ENCODE data around the gene SNX13.

DNA sequence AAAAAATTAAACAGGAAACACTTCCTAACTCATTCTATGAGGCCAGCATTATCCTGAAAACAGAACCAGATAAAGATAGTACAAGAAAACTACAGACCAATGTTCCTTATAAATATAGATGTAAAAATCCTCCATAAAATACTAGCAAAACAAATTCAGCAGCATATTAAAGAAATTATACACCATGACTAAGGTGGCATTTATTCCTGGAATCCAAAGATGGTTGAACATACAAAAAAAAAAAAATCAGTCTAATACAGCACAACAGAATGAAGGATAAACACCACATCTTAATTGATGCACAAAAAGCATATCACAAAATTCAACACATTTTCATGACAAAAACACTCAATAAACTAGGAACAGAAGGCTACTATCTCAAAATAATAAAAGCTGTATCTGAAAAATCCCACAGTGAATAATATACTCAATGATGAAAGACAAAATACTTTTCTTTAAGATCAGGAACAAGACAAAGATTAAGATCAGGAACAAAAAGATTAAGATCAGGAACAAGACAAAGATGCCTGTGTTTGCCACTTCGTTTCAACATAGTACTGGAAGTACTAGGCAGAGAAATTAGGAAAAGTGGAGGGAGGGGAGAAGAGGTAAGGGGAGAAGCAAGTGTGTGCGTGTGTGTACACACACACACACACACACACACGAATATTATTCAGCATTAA, 95.6 kb downstream of the SNX13 start:
- TF ChIP-seq, protein P1, sequence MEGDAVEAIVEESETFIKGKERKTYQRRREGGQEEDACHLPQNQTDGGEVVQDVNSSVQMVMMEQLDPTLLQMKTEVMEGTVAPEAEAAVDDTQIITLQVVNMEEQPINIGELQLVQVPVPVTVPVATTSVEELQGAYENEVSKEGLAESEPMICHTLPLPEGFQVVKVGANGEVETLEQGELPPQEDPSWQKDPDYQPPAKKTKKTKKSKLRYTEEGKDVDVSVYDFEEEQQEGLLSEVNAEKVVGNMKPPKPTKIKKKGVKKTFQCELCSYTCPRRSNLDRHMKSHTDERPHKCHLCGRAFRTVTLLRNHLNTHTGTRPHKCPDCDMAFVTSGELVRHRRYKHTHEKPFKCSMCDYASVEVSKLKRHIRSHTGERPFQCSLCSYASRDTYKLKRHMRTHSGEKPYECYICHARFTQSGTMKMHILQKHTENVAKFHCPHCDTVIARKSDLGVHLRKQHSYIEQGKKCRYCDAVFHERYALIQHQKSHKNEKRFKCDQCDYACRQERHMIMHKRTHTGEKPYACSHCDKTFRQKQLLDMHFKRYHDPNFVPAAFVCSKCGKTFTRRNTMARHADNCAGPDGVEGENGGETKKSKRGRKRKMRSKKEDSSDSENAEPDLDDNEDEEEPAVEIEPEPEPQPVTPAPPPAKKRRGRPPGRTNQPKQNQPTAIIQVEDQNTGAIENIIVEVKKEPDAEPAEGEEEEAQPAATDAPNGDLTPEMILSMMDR (conservative IDR thresholded peaks at IDR 0.05; ENCODE audit: low read depth, low read length), result no peak
- TF ChIP-seq CEBPB (IDR thresholded peaks at IDR 0.05; ENCODE audit: low read depth, low read length), result no peak
